NOMO-1 treated with dmso at 0.1 percent for 144 hours (cell line): ENCODE data around the gene DAZAP1.
A peak's percentile ranks its signal among the peaks of the same experiment; 100 is the strongest.

Source experiments
- DNase-seq: peaks from one replicate; lab custom pipeline; 2025; ENCODE audit not compliant: unreplicated experiment; lab: John Stamatoyannopoulos, UW

The DAZAP1 gene

GRCh38 chr19:1407528-1408299, at the start of gene DAZAP1:
DAZAP1 (plus strand) TSS chr19:1407586; CDS start chr19:1407774, 188 bp downstream.
- no peak for DNase-seq

GRCh38 chr19:1360126-1360817, 47.1 kb upstream of the DAZAP1 start:
- no peak for DNase-seq

- DNase-seq, result peak; percentile 68
These were observed 46.4 kb upstream of the DAZAP1 start for GRCh38 chr19:1360818-1361461.

GRCh38 chr19:1361601-1362386, 45.6 kb upstream of the DAZAP1 start:
- DNase-seq, result no peak

GRCh38 chr19:1362387-1363257, 44.8 kb upstream of the DAZAP1 start:
- no peak for DNase-seq

- DNase-seq, result peak; percentile 22
These were observed 43.8 kb upstream of the DAZAP1 start for GRCh38 chr19:1363599-1363998.

GRCh38 chr19:1364070-1364704, 43.2 kb upstream of the DAZAP1 start:
- DNase-seq, result no peak

- DNase-seq, result no peak
These were observed 41.8 kb upstream of the DAZAP1 start for GRCh38 chr19:1365319-1366269.

GRCh38 chr19:1366296-1366695, 41.1 kb upstream of the DAZAP1 start:
- DNase-seq, result no peak

- DNase-seq, result no peak
These were observed 40.2 kb upstream of the DAZAP1 start for GRCh38 chr19:1366899-1367870.

GRCh38 chr19:1369214-1369805, 38.1 kb upstream of the DAZAP1 start:
- DNase-seq, result no peak

GRCh38 chr19:1370579-1371361, 36.6 kb upstream of the DAZAP1 start:
- DNase-seq, result no peak

- DNase-seq, result no peak
These were observed 34.3 kb upstream of the DAZAP1 start for GRCh38 chr19:1373042-1373533.

GRCh38 chr19:1373534-1374249, 33.7 kb upstream of the DAZAP1 start:
- no peak for DNase-seq

- DNase-seq, result no peak
These were observed 33.2 kb upstream of the DAZAP1 start for GRCh38 chr19:1374250-1374577.

GRCh38 chr19:1376415-1376805, 31.0 kb upstream of the DAZAP1 start:
- DNase-seq, result no peak
